ENCODE measurements around the gene ATP4A.

DNA sequence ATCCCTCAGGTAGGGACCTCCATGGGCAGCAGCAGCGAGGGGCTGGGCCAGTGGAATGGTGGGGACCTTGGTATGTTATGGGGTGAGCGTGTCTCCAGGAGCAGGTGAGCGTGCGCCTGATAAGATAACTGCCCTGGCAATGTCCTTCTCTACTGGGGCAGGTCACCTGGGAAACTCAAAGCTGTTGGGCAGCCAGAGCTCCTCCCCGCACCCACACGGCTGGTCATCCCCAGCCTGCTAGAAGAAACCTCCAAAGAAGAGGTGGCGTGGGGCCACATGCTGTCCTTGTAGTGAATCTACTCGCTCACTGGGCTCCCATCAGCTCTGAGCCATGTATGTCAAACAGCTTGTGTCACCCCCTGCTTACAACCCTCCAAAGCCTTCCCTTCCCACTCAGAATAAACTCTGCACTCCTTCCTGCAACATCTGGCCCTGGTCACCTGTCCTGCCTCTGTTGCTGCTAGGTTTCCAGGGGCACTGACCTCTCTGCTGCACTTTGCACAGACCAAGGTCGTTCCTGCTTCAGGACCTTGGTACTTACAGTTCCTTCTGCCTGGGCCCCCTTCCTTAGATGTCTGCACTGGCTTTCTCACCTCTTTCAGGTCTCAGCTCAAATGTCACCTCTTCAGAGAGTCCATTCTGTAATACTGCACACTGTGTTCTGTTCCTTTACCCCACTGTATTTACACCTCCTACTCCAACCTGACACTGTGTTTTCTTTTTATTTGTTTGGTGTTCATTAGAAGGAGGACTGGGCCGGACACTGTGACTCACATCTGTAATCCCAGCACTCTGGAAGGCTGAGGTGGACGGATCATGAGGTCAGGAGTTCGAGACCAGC is 1.8 kb upstream of the ATP4A start:
- TF ChIP-seq POLR2AphosphoS5 (IDR thresholded peaks at IDR 0.05; ENCODE audit: borderline replicate concordance, low read depth, low read length) (no peak), EZH2 (IDR thresholded peaks at IDR 0.05) (no peak), FOXP2 (optimal IDR thresholded peaks at IDR 0.05; ENCODE audit: control extremely low read depth, extremely low read length, insufficient read depth) (no peak)

Data from SK-N-MC (cell line).